Fibroblast of mammary gland (primary cell): ENCODE measurements around the gene ZNF783.
A peak's percentile ranks its signal among the peaks of the same experiment; 100 is the strongest.

Experiments used
- DNase-seq: peaks from one replicate; pipeline ENCODE4 v3.0.0-alpha.2; 2010; ENCODE audit warnings: low read depth
- H3K4me3 ChIP-seq: 2 replicates; pipeline ENCODE4 v1.5.1; 2011; ENCODE audit warnings: low read depth, mild to moderate bottlenecking, low read length, moderate library complexity; ENCODE audit not compliant: control insufficient read depth
- TF ChIP-seq, protein P1 (sequence below): conservative IDR thresholded peaks from 2 replicates; pipeline ENCODE4 v1.5.1; 2011; ENCODE audit warnings: low read depth, low read length, inconsistent platforms; ENCODE audit not compliant: control insufficient read depth, insufficient read depth

Gene ZNF783

DNA sequence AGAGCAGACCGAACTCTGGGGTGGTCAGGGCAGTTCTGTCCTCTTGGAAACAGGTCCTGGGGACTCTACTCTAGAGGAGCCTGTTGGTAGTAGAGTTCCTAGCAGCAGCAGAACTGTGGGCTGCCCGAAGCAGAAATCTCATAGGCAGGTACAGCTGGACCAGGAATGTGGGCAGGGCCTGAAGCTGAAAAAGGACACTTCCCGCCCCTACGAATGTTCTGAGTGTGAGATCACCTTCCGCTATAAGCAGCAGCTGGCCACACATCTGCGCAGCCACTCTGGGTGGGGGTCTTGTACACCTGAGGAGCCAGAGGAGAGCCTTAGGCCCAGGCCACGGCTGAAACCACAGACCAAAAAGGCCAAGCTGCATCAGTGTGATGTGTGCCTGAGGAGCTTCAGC lies 8.3 kb upstream of the ZNF783 start:
- no peak for DNase-seq
- no peak overlapping the region for H3K4me3 ChIP-seq
- TF ChIP-seq, protein P1, sequence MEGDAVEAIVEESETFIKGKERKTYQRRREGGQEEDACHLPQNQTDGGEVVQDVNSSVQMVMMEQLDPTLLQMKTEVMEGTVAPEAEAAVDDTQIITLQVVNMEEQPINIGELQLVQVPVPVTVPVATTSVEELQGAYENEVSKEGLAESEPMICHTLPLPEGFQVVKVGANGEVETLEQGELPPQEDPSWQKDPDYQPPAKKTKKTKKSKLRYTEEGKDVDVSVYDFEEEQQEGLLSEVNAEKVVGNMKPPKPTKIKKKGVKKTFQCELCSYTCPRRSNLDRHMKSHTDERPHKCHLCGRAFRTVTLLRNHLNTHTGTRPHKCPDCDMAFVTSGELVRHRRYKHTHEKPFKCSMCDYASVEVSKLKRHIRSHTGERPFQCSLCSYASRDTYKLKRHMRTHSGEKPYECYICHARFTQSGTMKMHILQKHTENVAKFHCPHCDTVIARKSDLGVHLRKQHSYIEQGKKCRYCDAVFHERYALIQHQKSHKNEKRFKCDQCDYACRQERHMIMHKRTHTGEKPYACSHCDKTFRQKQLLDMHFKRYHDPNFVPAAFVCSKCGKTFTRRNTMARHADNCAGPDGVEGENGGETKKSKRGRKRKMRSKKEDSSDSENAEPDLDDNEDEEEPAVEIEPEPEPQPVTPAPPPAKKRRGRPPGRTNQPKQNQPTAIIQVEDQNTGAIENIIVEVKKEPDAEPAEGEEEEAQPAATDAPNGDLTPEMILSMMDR = no peak

DNA sequence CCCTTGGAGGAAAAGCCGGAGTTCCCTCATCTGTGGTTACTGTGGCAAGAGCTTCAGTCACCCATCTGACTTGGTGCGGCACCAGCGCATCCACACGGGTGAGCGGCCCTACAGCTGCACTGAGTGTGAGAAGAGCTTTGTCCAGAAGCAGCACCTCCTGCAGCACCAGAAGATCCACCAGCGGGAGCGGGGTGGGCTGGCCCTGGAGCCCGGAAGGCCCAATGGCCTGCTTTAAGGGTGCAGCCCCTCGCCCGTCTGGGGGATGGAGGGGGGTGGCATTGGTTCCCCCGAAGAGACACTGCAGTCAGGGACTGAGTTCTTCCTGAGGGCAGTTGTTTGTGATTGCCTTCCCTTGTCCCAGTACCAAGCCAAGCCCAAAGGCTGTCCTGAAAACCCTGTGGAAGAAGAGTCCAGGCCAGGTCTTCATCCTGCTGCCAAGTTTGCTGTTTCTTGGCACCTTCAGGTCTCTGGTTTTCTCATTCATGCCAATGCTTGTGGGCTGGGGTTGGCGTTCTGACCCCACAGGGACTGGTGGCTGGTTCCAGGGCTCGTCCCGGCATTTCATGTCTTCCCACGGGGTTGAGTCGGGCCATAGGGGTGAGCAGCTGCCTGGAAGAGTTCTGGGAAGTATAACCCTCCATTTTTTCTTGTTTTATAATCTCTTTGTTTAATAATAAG lies 7.7 kb upstream of the ZNF783 start:
- TF ChIP-seq, protein P1 = no peak

DNA sequence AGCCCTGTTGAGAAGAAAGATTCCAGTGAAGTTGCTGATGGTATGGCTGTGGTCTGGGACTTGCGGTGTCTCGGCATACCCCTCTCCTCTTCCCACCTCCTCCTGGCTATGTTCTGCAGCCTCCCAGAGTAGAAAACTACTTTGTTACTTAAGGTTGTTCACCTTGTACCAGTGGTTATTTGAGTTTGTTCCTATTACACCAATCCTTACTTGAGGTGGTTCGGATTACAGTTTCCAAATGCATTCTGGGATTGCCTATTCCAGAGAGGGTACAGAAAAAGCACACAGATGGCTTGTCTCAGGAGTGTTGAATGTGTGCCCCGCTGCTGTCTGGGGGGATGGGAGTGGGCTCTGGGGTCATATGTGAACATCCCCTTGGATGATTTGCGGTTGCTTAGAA lies 6.8 kb upstream of the ZNF783 start:
- no peak overlapping the region for H3K4me3 ChIP-seq
- TF ChIP-seq, protein P1 = no peak
- DNase-seq = no peak

More for the DNA sequence above, 7.7 kb upstream of the ZNF783 start:
- H3K4me3 ChIP-seq = no peak overlapping the region
- no peak for DNase-seq

DNA sequence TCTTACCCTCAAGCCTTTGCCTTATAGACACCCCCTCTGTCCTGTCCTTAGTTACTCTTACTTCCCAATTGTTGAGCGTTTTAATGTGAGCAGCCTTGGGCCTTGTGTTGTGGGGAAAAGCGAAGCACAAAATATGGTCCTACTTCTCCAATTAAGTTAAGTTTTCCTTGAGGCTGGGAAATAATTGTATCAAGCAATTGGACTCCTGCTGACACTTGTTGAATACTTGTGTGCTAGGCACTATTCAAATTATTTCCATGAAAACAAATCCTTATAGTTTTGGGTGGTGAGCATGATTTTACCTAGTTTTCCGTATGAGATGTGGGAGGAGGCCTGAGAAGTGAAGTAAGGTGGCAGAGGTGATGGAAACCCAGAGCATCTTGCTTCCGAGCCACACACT lies 5.4 kb upstream of the ZNF783 start:
- no peak overlapping the region for H3K4me3 ChIP-seq
- no peak for DNase-seq
- TF ChIP-seq, protein P1 = no peak

DNA sequence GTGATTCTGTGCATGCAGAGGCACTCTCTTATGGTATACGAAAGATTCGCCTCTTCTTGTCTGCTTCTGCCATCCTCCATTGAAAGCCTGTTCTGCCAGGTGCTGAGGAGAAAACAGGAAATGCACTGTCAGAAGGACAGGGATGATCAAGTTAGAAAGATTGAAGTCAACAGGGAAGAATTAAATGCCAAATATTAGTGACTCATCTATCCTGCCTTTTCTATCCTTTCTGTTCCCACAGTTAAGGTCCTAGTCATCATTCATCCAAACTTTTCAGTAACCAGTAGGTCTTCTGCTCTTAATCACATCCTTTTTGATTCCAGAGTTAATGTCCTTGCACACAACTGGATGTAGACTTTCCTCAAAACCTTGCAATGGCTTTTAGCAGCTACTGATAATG lies 4.8 kb upstream of the ZNF783 start:
- TF ChIP-seq, protein P1 = no peak
- peak; percentile 76 for DNase-seq
- no peak overlapping the region for H3K4me3 ChIP-seq

DNA sequence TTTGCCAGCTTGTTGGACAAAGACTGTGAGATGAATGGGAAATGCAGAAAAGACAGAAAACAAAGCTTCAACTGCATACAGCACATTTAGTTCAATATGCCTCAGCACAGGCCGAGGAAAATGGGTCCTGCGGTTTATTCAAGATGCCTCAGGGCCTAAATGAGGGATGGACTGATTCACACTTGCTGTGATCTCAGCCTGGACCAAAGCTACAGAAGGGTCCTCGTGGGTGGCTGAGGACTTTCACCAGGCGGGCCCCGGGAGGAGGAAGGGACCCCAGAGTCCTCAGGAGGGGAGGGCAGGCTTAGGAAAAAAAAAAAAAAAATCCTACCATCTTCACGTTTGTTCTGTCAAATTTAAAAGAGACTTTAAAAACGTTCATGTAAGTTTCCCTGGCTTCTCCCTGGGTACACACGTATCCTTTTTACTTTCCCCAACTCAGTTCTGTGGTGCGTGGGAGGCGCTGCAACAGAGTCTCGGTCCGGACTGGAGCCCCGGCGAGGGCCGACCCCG lies 624 bp upstream of the ZNF783 start:
- peak; percentile 71 for DNase-seq
- H3K4me3 ChIP-seq = peak overlapping the region; percentile 50
- TF ChIP-seq, protein P1 = no peak
